ENCODE measurements around the gene APOO. TPM values are rescaled to one million over a fixed set of nuclear protein-coding genes. Genes with fewer than 3 reads are reported as not detected.
"Not testable (repeated sequence)": the region's sequence is repeated elsewhere in the genome, so short reads cannot be mapped to it uniquely, and the experiment has no call there.

Gene APOO
- total RNA-seq, 1 experiment from 2014 or later, result 42.3 TPM

- Histone ChIP-seq H3K36me3 (ENCODE audit: low read depth) (no peaks in the 10 kb centered on the region), H3K4me3 (no peak overlapping the region), H3K9me2 (ENCODE audit: insufficient read depth) (no peaks in the 10 kb centered on the region), H3K27me3 (ENCODE audit: insufficient read depth, low read depth) (no peaks in the 10 kb centered on the region), H3K4me1 (replicated peaks; ENCODE audit: insufficient read depth) (0 out of 2 replicates have a peak, but pooled peaks cover 3% of the 10 kb centered on the region), H2AFZ (no peak overlapping the region), H3K9me3 (ENCODE audit: insufficient read depth, low read depth) (no peaks in the 10 kb centered on the region), H3K27ac (no peak overlapping the region), H4K20me1 (ENCODE audit: insufficient read depth) (no peaks in the 10 kb centered on the region), H3K79me2 (ENCODE audit: low read depth) (no peaks in the 10 kb centered on the region), H3F3A (ENCODE audit: insufficient read depth, low read depth) (no peaks in the 10 kb centered on the region), H3K4me2 (no peak overlapping the region)
- ChIA-PET POLR2A (ENCODE audit: unreplicated experiment) (no interaction called here), CTCF (no interaction called here)
- TF ChIP-seq CTCF (conservative IDR thresholded peaks at IDR 0.05), result no peak
- no peak for TF ChIP-seq EZH2 (IDR thresholded peaks at IDR 0.05; ENCODE audit: low read depth)
- DNase-seq, result no peak
- intact Hi-C loops (cut with micrococcal nuclease; ENCODE audit: unreplicated experiment), result no loop called here
- BruUV-seq (replicated peaks), result no TSS peak
Observed at GRCh38 chrX:23870041-23870440, 37.7 kb downstream of the APOO start.

GRCh38 chrX:23864742-23865326 lies 42.9 kb downstream of the APOO start:
- H3K79me2 ChIP-seq (ENCODE audit: low read depth), result no peaks in the 10 kb centered on the region
- no peaks in the 10 kb centered on the region for H3K36me3 ChIP-seq (ENCODE audit: low read depth)
- no peaks in the 10 kb centered on the region for H3K9me3 ChIP-seq (ENCODE audit: insufficient read depth, low read depth)
- no peaks in the 10 kb centered on the region for H3F3A ChIP-seq (ENCODE audit: insufficient read depth, low read depth)
- POLR2A ChIA-PET (ENCODE audit: unreplicated experiment), result no interaction called here
- no peak for DNase-seq
- H3K4me3 ChIP-seq, result no peak overlapping the region
- H3K27ac ChIP-seq, result no peak overlapping the region
- intact Hi-C loops (cut with micrococcal nuclease; ENCODE audit: unreplicated experiment), result no loop called here
- H3K4me2 ChIP-seq, result no peak overlapping the region
- H3K9me2 ChIP-seq (ENCODE audit: insufficient read depth), result no peaks in the 10 kb centered on the region
- H3K27me3 ChIP-seq (ENCODE audit: insufficient read depth, low read depth), result no peaks in the 10 kb centered on the region
- no peaks in the 10 kb centered on the region for H3K4me1 ChIP-seq (replicated peaks; ENCODE audit: insufficient read depth)
- BruUV-seq (replicated peaks), result no TSS peak
- TF ChIP-seq CTCF (conservative IDR thresholded peaks at IDR 0.05), result no peak
- no peak for TF ChIP-seq EZH2 (IDR thresholded peaks at IDR 0.05; ENCODE audit: low read depth)
- no peaks in the 10 kb centered on the region for H4K20me1 ChIP-seq (ENCODE audit: insufficient read depth)
- H2AFZ ChIP-seq, result no peak overlapping the region
- CTCF ChIA-PET, result no interaction called here

GRCh38 chrX:23861952-23862351 lies 45.8 kb downstream of the APOO start:
- H3K4me2 ChIP-seq; H2AFZ ChIP-seq; H3K36me3 ChIP-seq (ENCODE audit: low read depth); H3K4me3 ChIP-seq; H3K9me3 ChIP-seq (ENCODE audit: insufficient read depth, low read depth); H3K9me2 ChIP-seq (ENCODE audit: insufficient read depth); DNase-seq; intact Hi-C loops (cut with micrococcal nuclease; ENCODE audit: unreplicated experiment); H3K27ac ChIP-seq; H3F3A ChIP-seq (ENCODE audit: insufficient read depth, low read depth); H3K27me3 ChIP-seq (ENCODE audit: insufficient read depth, low read depth); H3K4me1 ChIP-seq (replicated peaks; ENCODE audit: insufficient read depth); H4K20me1 ChIP-seq (ENCODE audit: insufficient read depth); BruUV-seq (replicated peaks); H3K79me2 ChIP-seq (ENCODE audit: low read depth); CTCF ChIA-PET; POLR2A ChIA-PET (ENCODE audit: unreplicated experiment): not testable (repeated sequence)

GRCh38 chrX:23861215-23861896 lies 46.4 kb downstream of the APOO start:
- BruUV-seq (replicated peaks), result no TSS peak
- TF ChIP-seq CTCF (conservative IDR thresholded peaks at IDR 0.05) (no peak), EZH2 (IDR thresholded peaks at IDR 0.05; ENCODE audit: low read depth) (no peak)
- Histone ChIP-seq H3K9me3 (ENCODE audit: insufficient read depth, low read depth) (no peaks in the 10 kb centered on the region), H3K27me3 (ENCODE audit: insufficient read depth, low read depth) (no peaks in the 10 kb centered on the region), H3K4me1 (replicated peaks; ENCODE audit: insufficient read depth) (no peaks in the 10 kb centered on the region), H3K36me3 (ENCODE audit: low read depth) (no peaks in the 10 kb centered on the region), H3K79me2 (ENCODE audit: low read depth) (no peaks in the 10 kb centered on the region), H3K9me2 (ENCODE audit: insufficient read depth) (no peaks in the 10 kb centered on the region), H4K20me1 (ENCODE audit: insufficient read depth) (no peaks in the 10 kb centered on the region), H2AFZ (no peak overlapping the region), H3K4me3 (no peak overlapping the region), H3F3A (ENCODE audit: insufficient read depth, low read depth) (no peaks in the 10 kb centered on the region), H3K4me2 (no peak overlapping the region), H3K27ac (no peak overlapping the region)
- intact Hi-C loops (cut with micrococcal nuclease; ENCODE audit: unreplicated experiment), result no loop called here
- POLR2A ChIA-PET (ENCODE audit: unreplicated experiment), result no interaction called here
- no peak for DNase-seq
- CTCF ChIA-PET, result no interaction called here

GRCh38 chrX:23859238-23859637 lies 48.5 kb downstream of the APOO start:
- H3K9me2 ChIP-seq (ENCODE audit: insufficient read depth); H3K79me2 ChIP-seq (ENCODE audit: low read depth); BruUV-seq (replicated peaks); H3K36me3 ChIP-seq (ENCODE audit: low read depth); H3K27me3 ChIP-seq (ENCODE audit: insufficient read depth, low read depth); H2AFZ ChIP-seq; H3K4me2 ChIP-seq; intact Hi-C loops (cut with micrococcal nuclease; ENCODE audit: unreplicated experiment); H3K4me3 ChIP-seq; POLR2A ChIA-PET (ENCODE audit: unreplicated experiment); H4K20me1 ChIP-seq (ENCODE audit: insufficient read depth); H3K27ac ChIP-seq; H3F3A ChIP-seq (ENCODE audit: insufficient read depth, low read depth); DNase-seq; CTCF ChIA-PET; H3K4me1 ChIP-seq (replicated peaks; ENCODE audit: insufficient read depth); H3K9me3 ChIP-seq (ENCODE audit: insufficient read depth, low read depth): not testable (repeated sequence)

Data from PC-9 (cell line).